ENCODE measurements around the gene SUCLG1. TPM values are rescaled to one million over a fixed set of nuclear protein-coding genes. Genes with fewer than 3 reads are reported as not detected.

SUCLG1 gene
- total and polyA plus RNA-seq, 2 of the 4 experiments (the other 2 are of a cell fraction) = 50.5 to 52.7 TPM

GRCh38 chr2:84495539-84496146 lies 36.6 kb upstream of the SUCLG1 start:
- Histone ChIP-seq H2BK5ac (ENCODE audit: low read depth, low read length, poor library complexity, severe bottlenecking) (no peak overlapping the region), H2AFZ (replicated peaks; ENCODE audit: low read length, poor library complexity) (no peak overlapping the region), H3K9ac (ENCODE audit: low read depth, low read length) (no peak overlapping the region), H3K4me1 (ENCODE audit: control insufficient read depth, insufficient read depth, low read length) (peaks cover 4% of the 10 kb centered on the region), H3K9me3 (ENCODE audit: control insufficient read depth, insufficient read depth, low read length) (no peaks in the 10 kb centered on the region), H3K27ac (ENCODE audit: insufficient read depth, low read length) (no peak overlapping the region), H3K56ac (ENCODE audit: extremely low read depth, insufficient read depth, low read length) (no peak overlapping the region), H4K5ac (ENCODE audit: low read depth, low read length) (no peak overlapping the region), H3K23ac (ENCODE audit: low read depth, low read length) (no peak overlapping the region), H3K14ac (replicated peaks; ENCODE audit: low read depth, low read length) (no peak overlapping the region), H3K9me1 (ENCODE audit: insufficient read depth, low read length) (peaks cover 5% of the 10 kb centered on the region), H2BK15ac (ENCODE audit: low read depth, low read length) (no peak overlapping the region), H4K20me1 (ENCODE audit: insufficient read depth, low read length) (no peaks in the 10 kb centered on the region), H3K36me3 (ENCODE audit: control insufficient read depth, insufficient read depth, low read length) (no peaks in the 10 kb centered on the region), H2AK9ac (replicated peaks; ENCODE audit: low read depth, low read length, poor library complexity) (no peak overlapping the region), H3K18ac (ENCODE audit: low read depth, low read length) (no peak overlapping the region), H3K27me3 (ENCODE audit: control insufficient read depth, insufficient read depth, low read length) (no peaks in the 10 kb centered on the region), H3K4ac (ENCODE audit: low read depth, low read length) (no peak overlapping the region; the same call in 1 of the 2 replicates), H4K8ac (ENCODE audit: low read depth in 2 of 2, low read length in 2 of 2) (no peak overlapping the region), H3K4me2 (ENCODE audit: low read depth, low read length) (no peak overlapping the region), H2BK20ac (ENCODE audit: low read depth, low read length) (peak overlapping the region; percentile 41; the same call in 1 of the 2 replicates), H2AK5ac (ENCODE audit: low read depth, low read length) (no peak overlapping the region), H3K4me3 (ENCODE audit: insufficient read depth, low read depth, low read length) (no peak overlapping the region), H3K79me1 (ENCODE audit: low read depth in 1 of 2, low read length in 2 of 2) (no peaks in the 10 kb centered on the region), H2BK120ac (ENCODE audit: low read depth, low read length) (no peak overlapping the region), H4K91ac (ENCODE audit: insufficient read depth, low read depth, low read length) (no peak overlapping the region)
- intact Hi-C loops (cut with micrococcal nuclease) = loop anchor here (1.0 to 5.0 kb wide), 4 partner anchors 136 to 432 kb away; no protein-coding TSS in a partner anchor
- TF ChIP-seq SMC3 (IDR thresholded peaks at IDR 0.05; ENCODE audit: low read depth, low read length) (peak; percentile 74), CTCF (conservative IDR thresholded peaks at IDR 0.05; ENCODE audit: low read depth, low read length) (peak; percentile 76), RCOR1 (IDR thresholded peaks at IDR 0.05; ENCODE audit: insufficient replicate concordance, low read length) (no peak), POLR2A (IDR thresholded peaks at IDR 0.05; ENCODE audit: low read depth, low read length) (peak; percentile 33; the same call in 1 of the 2 replicates), RAD21 (IDR thresholded peaks at IDR 0.05; ENCODE audit: low read length) (peak; percentile 82), BHLHE40 (IDR thresholded peaks at IDR 0.05; ENCODE audit: low read depth, low read length) (peak; percentile 72; the same call in 1 of the 2 replicates), USF2 (IDR thresholded peaks at IDR 0.05; ENCODE audit: low read depth, low read length) (no peak)
- in situ Hi-C loops (cut with MboI; ENCODE audit: low sequenced_read_pairs) = loop anchor here (10.0 to 25.0 kb wide), 3 partner anchors 139 to 792 kb away; no protein-coding TSS in a partner anchor
- peak; percentile 78 for DNase-seq
- WGBS, 2 experiments (ENCODE audit: extremely low coverage in 2 of 2, insufficient read length in 1 of 2) = 60% methylated on average over 1 of the region's 8 CpGs; no CpG with 5 or more reads in 1 of the 2 experiments
- POLR2A ChIA-PET (ENCODE audit: unreplicated experiment) = no interaction called here
- CTCF ChIA-PET = no interaction called here
- dilution Hi-C loops (cut with HindIII; ENCODE audit: low sequenced_read_pairs, unreplicated experiment) = no loop called here
- ATAC-seq (ENCODE audit: low read depth) = peak; percentile 82
- BruUV-seq (replicated peaks) = no TSS peak

All from IMR-90 (cell line).